ENCODE data around the gene LSMEM2. TPM values are rescaled to one million over a fixed set of nuclear protein-coding genes. Genes with fewer than 3 reads are reported as not detected.
"Not testable (repeated sequence)": the region's sequence is repeated elsewhere in the genome, so short reads cannot be mapped to it uniquely, and the experiment has no call there.

Gene LSMEM2
- total RNA-seq, 2 experiments from 2014 or later = not detected

- no peaks in the 10 kb centered on the region for H3K9me3 Mint-ChIP-seq
- H3K27me3 Mint-ChIP-seq = no peaks in the 10 kb centered on the region
- H3K27ac Mint-ChIP-seq = peak overlapping the region; percentile 78
- peaks cover 23% of the 10 kb centered on the region for H3K36me3 Mint-ChIP-seq (ENCODE audit: low read depth)
- H3K4me3 Mint-ChIP-seq = peak overlapping the region; percentile 61
- peaks cover 5% of the 10 kb centered on the region for H3K4me1 Mint-ChIP-seq (ENCODE audit: low read depth)
- DNase-seq (no peak), ATAC-seq (peak; percentile 18)
- POLR2A ChIA-PET = interaction anchor here (1.0 to 3.1 kb wide), 7 partner anchors 10 to 64 kb away, joined by 3 to 21 read pairs (median 4); partner anchors contain the start of gene SEMA3B
- CTCF ChIA-PET = interaction anchor here (0.8 to 11.8 kb wide), 22 partner anchors 11 to 91 kb away, joined by 3 to 97 read pairs (median 6); partner anchors contain the start of genes CYB561D2, GNAI2, IFRD2 and NPRL2
- intact Hi-C loops (cut with micrococcal nuclease) = no loop called here
- TF ChIP-seq CTCF (IDR thresholded peaks at IDR 0.05) = no peak
Measured at GRCh38 chr3:50259432-50260026, 19.4 kb upstream of the LSMEM2 start.

- TF ChIP-seq CTCF (IDR thresholded peaks at IDR 0.05) = peak; percentile 99
- H3K9me3 Mint-ChIP-seq = no peaks in the 10 kb centered on the region
- intact Hi-C loops (cut with micrococcal nuclease) = no loop called here
Measured at GRCh38 chr3:50260027-50260941, 18.6 kb upstream of the LSMEM2 start.

GRCh38 chr3:50260942-50261441, 17.9 kb upstream of the LSMEM2 start:
- intact Hi-C loops (cut with micrococcal nuclease) = no loop called here
- peaks cover 2% of the 10 kb centered on the region for H3K27me3 Mint-ChIP-seq
- H3K36me3 Mint-ChIP-seq (ENCODE audit: low read depth) = peaks cover 22% of the 10 kb centered on the region
- peak overlapping the region; percentile 57 for H3K27ac Mint-ChIP-seq
- ChIA-PET POLR2A (interaction anchor here (0.5 to 2.2 kb wide), 6 partner anchors 12 to 37 kb away, joined by 3 to 14 read pairs (median 4); partner anchors contain the start of gene LSMEM2), CTCF (interaction anchor here (0.8 to 11.8 kb wide), 8 partner anchors 12 to 69 kb away, joined by 3 to 97 read pairs (median 6); partner anchors contain the start of gene GNAI2)
- ATAC-seq (no peak), DNase-seq (no peak)
- H3K4me1 Mint-ChIP-seq (ENCODE audit: low read depth) = peaks cover 4% of the 10 kb centered on the region
- peak overlapping the region; percentile 61 for H3K4me3 Mint-ChIP-seq
- no peaks in the 10 kb centered on the region for H3K9me3 Mint-ChIP-seq
- TF ChIP-seq CTCF (IDR thresholded peaks at IDR 0.05) = no peak

More at GRCh38 chr3:50260027-50260941, 18.6 kb upstream of the LSMEM2 start:
- Mint-ChIP-seq H3K4me1 (ENCODE audit: low read depth) (peaks cover 4% of the 10 kb centered on the region), H3K27me3 (no peaks in the 10 kb centered on the region), H3K27ac (peak overlapping the region; percentile 78), H3K4me3 (peak overlapping the region; percentile 61), H3K36me3 (ENCODE audit: low read depth) (peaks cover 23% of the 10 kb centered on the region)
- POLR2A ChIA-PET = interaction anchor here (0.8 to 3.1 kb wide), 7 partner anchors 9 to 65 kb away, joined by 3 to 21 read pairs (median 4); partner anchors contain the start of genes LSMEM2 and SEMA3B
- peak; percentile 90 for ATAC-seq
- CTCF ChIA-PET = interaction anchor here (0.7 to 11.8 kb wide), 23 partner anchors 11 to 91 kb away, joined by 3 to 97 read pairs (median 6); partner anchors contain the start of genes CYB561D2, GNAI2, NPRL2 and RASSF1
- DNase-seq = peak; percentile 91

GRCh38 chr3:50261505-50261904, 17.4 kb upstream of the LSMEM2 start:
- ChIA-PET CTCF (interaction anchor here (0.8 to 11.8 kb wide), 7 partner anchors 12 to 68 kb away, joined by 3 to 97 read pairs (median 8); partner anchors contain the start of gene GNAI2), POLR2A (interaction anchor here (0.5 to 2.2 kb wide), 5 partner anchors 13 to 37 kb away, joined by 3 to 14 read pairs (median 3); no protein-coding TSS in a partner anchor)
- no peak for TF ChIP-seq CTCF (IDR thresholded peaks at IDR 0.05)
- no peak for ATAC-seq
- peaks cover 4% of the 10 kb centered on the region for H3K4me1 Mint-ChIP-seq (ENCODE audit: low read depth)
- no peaks in the 10 kb centered on the region for H3K9me3 Mint-ChIP-seq
- peak overlapping the region; percentile 61 for H3K4me3 Mint-ChIP-seq
- peaks cover 19% of the 10 kb centered on the region for H3K36me3 Mint-ChIP-seq (ENCODE audit: low read depth)
- H3K27me3 Mint-ChIP-seq = peaks cover 4% of the 10 kb centered on the region
- DNase-seq = no peak
- peak overlapping the region; percentile 57 for H3K27ac Mint-ChIP-seq
- intact Hi-C loops (cut with micrococcal nuclease) = no loop called here

GRCh38 chr3:50262200-50262599, 16.7 kb upstream of the LSMEM2 start:
- DNase-seq; POLR2A ChIA-PET; intact Hi-C loops (cut with micrococcal nuclease); H3K4me3 Mint-ChIP-seq; H3K27ac Mint-ChIP-seq; H3K9me3 Mint-ChIP-seq; H3K4me1 Mint-ChIP-seq (ENCODE audit: low read depth); ATAC-seq; H3K27me3 Mint-ChIP-seq: not testable (repeated sequence)
- CTCF ChIA-PET = interaction anchor here (1.0 to 11.8 kb wide), 3 partner anchors 15 to 69 kb away, joined by 3 to 97 read pairs (median 5); no protein-coding TSS in a partner anchor
- H3K36me3 Mint-ChIP-seq (ENCODE audit: low read depth) = peaks cover 13% of the 10 kb centered on the region

Measured in activated CD8-positive, alpha-beta T cell treated with anti-CD3 and anti-CD28 coated beads for 36 hours (primary cell).